GM12878 (cell line): ENCODE measurements around the gene KAZN. TPM values are rescaled to one million over a fixed set of nuclear protein-coding genes. Genes with fewer than 3 reads are reported as not detected.

Experiments
- ATAC-seq: fragments of 200-7000 bp; cut with Tn5 transposase; 3 replicates; pipeline ENCODE4 v1.9.1; 2020; ENCODE audit warnings: mild to moderate bottlenecking, moderate library complexity
- BruUV-seq: library from RNA; stranded (reverse); fragments of 400-500 nt; replicated peaks from 2 replicates; lab custom pipeline; 2021; lab: Mats Ljungman, UMichigan
- CTCF ChIA-PET: fragments of 300-600 bp; sonication (Branson Sonifier 250); formaldehyde crosslinking; extraction: SDS; loops from one replicate; lab custom pipeline; 2021; ENCODE audit warnings: inconsistent platforms; lab: Yijun Ruan, JAX
- POLR2A ChIA-PET: fragments of 350-600 bp; formaldehyde crosslinking; extraction: SDS; loops from one replicate; lab custom pipeline; 2021; ENCODE audit warnings: inconsistent platforms; lab: Charles Lee
- RAD21 ChIA-PET: fragments of 300-600 bp; sonication (Branson Sonifier 250); formaldehyde crosslinking; loops from one replicate; lab custom pipeline; 2023; ENCODE audit warnings: antibody characterized with exemption; ENCODE audit not compliant: unreplicated experiment; lab: Charles Lee
- SMC1A ChIA-PET: fragments of 300-600 bp; sonication (Branson Sonifier 250); formaldehyde crosslinking; loops from one replicate; lab custom pipeline; 2023; ENCODE audit not compliant: unreplicated experiment, uncharacterized antibody; lab: Charles Lee
- DNase-seq: peaks from one replicate; pipeline ENCODE4 v3.0.0-alpha.2; 2011; ENCODE audit warnings: low read depth, low spot score
- FAIRE-seq: peaks from 3 replicates; lab custom pipeline; 2011; peaks lifted over from hg19 to GRCh38; lab: Jason Lieb, UNC
- H2AFZ ChIP-seq: 2 replicates; pipeline ENCODE4 v1.6.0; 2011; ENCODE audit warnings: low read depth, low read length, control low read depth; ENCODE audit not compliant: control insufficient read depth
- H3K27ac ChIP-seq: 2 replicates; pipeline ENCODE4 v1.5.1; 2011; ENCODE audit warnings: control low read depth; ENCODE audit not compliant: control insufficient read depth, insufficient read depth
- H3K27me3 ChIP-seq, 2 experiments: replicated peaks in 1 of 2; 2 replicates each; pipeline versions ENCODE4 v1.6.0 to v1.6.1; 2011; ENCODE audit warnings: low read length in 1 of 2; ENCODE audit not compliant: control insufficient read depth in 2 of 2, insufficient read depth in 2 of 2
- H3K36me3 ChIP-seq, 2 experiments: 2 replicates each; pipeline ENCODE4 v1.5.1; 2011; ENCODE audit warnings: low read length in 1 of 2; ENCODE audit not compliant: control insufficient read depth in 2 of 2, insufficient read depth in 2 of 2
- H3K4me1 ChIP-seq: 2 replicates; pipeline ENCODE4 v1.6.1; 2011; ENCODE audit warnings: mild to moderate bottlenecking, low read length, moderate library complexity, mixed read lengths; ENCODE audit not compliant: control insufficient read depth, insufficient read depth
- H3K4me2 ChIP-seq: 2 replicates; pipeline ENCODE4 v1.6.0; 2011; ENCODE audit warnings: control low read depth; ENCODE audit not compliant: control insufficient read depth, insufficient read depth
- H3K4me3 ChIP-seq: fragments of 200-600 bp; sonication (generic); 2 replicates; pipeline ENCODE4 v1.5.1; 2016
- H3K79me2 ChIP-seq: 2 replicates; pipeline ENCODE4 v1.6.0; 2011; ENCODE audit warnings: low read length; ENCODE audit not compliant: control insufficient read depth, insufficient read depth
- H3K9ac ChIP-seq: 2 replicates; pipeline ENCODE4 v1.8.0; 2011; ENCODE audit warnings: low read length, control low read depth, mixed read lengths; ENCODE audit not compliant: control insufficient read depth, insufficient read depth
- H3K9me3 ChIP-seq: replicated peaks from 3 replicates; pipeline ENCODE4 v1.5.1; 2011; ENCODE audit warnings: mild to moderate bottlenecking, low read length; ENCODE audit not compliant: control insufficient read depth, insufficient read depth
- H4K20me1 ChIP-seq: 2 replicates; pipeline ENCODE4 v1.6.0; 2011; ENCODE audit not compliant: control insufficient read depth, insufficient read depth
- CHD1 ChIP-seq: IDR thresholded peaks from 2 replicates; pipeline ENCODE4 v1.6.1; 2012; ENCODE audit warnings: low read depth, low read length, improper control_type of control experiment
- CTCF ChIP-seq, 3 experiments: IDR thresholded peaks in 2 of 3; conservative IDR thresholded peaks in 1 of 3; 2 replicates each; pipeline ENCODE4 v1.5.1; 2011; ENCODE audit warnings: low read depth in 3 of 3, low read length in 3 of 3, mild to moderate bottlenecking in 3 of 3, control low read depth in 2 of 3, moderate library complexity in 2 of 3, inconsistent platforms in 1 of 3, mixed read lengths in 1 of 3; ENCODE audit not compliant: control insufficient read depth in 2 of 3, insufficient read depth in 1 of 3; ENCODE audit errors: extremely low read depth in 1 of 3
- FOXK2 ChIP-seq: fragments of 450-650 bp; IDR thresholded peaks from 2 replicates; pipeline ENCODE4 v1.6.1; 2017; ENCODE audit warnings: mild to moderate bottlenecking, moderate library complexity
- IKZF1 ChIP-seq: fragments of 450-650 bp; conservative IDR thresholded peaks from 2 replicates; pipeline ENCODE4 v1.6.1; 2017; ENCODE audit warnings: antibody characterized with exemption, mild to moderate bottlenecking
- MTA2 ChIP-seq: fragments of 450-650 bp; IDR thresholded peaks from 2 replicates; pipeline ENCODE4 v1.6.1; 2016; ENCODE audit warnings: low read depth, mild to moderate bottlenecking, moderate library complexity
- MYC ChIP-seq: IDR thresholded peaks from 2 replicates; pipeline ENCODE4 v1.6.1; 2011; ENCODE audit warnings: mild to moderate bottlenecking, low read length, moderate library complexity, inconsistent platforms; ENCODE audit not compliant: insufficient read depth, insufficient replicate concordance, insufficient read length, severe bottlenecking
- NR2C2 ChIP-seq: IDR thresholded peaks from 2 replicates; pipeline ENCODE4 v1.6.1; 2011; ENCODE audit warnings: borderline replicate concordance, low read depth; ENCODE audit not compliant: control insufficient read depth, insufficient read length
- POLR2A ChIP-seq: IDR thresholded peaks from 2 replicates; pipeline ENCODE4 v1.6.1; 2011; ENCODE audit warnings: low read depth, mild to moderate bottlenecking, low read length
- RAD21 ChIP-seq: IDR thresholded peaks from 2 replicates; pipeline ENCODE4 v1.6.1; 2011; ENCODE audit warnings: mild to moderate bottlenecking, low read depth, low read length, moderate library complexity; ENCODE audit not compliant: insufficient read depth
- RAD51 ChIP-seq: fragments of 450-650 bp; IDR thresholded peaks from 2 replicates; pipeline ENCODE4 v1.6.1; 2016; ENCODE audit warnings: moderate library complexity, mild to moderate bottlenecking, inconsistent platforms
- RB1 ChIP-seq: fragments of 450-650 bp; formaldehyde crosslinking; IDR thresholded peaks from 2 replicates; pipeline ENCODE4 v1.6.1; 2017; ENCODE audit warnings: mild to moderate bottlenecking, borderline replicate concordance
- RELA ChIP-seq: fragments of 450-650 bp; IDR thresholded peaks from 2 replicates; pipeline ENCODE4 v1.8.0; 2014; ENCODE audit warnings: borderline replicate concordance; ENCODE audit not compliant: partially characterized antibody
- SP1 ChIP-seq: IDR thresholded peaks from one replicate; pipeline ENCODE4 v1.6.1; 2011; ENCODE audit warnings: low read depth, low read length
- SUPT20H ChIP-seq: IDR thresholded peaks from 2 replicates; pipeline ENCODE4 v1.6.1; 2011; ENCODE audit warnings: low read depth, mild to moderate bottlenecking, low read length, moderate library complexity, borderline replicate concordance; ENCODE audit not compliant: control insufficient read depth
- SUZ12 ChIP-seq: fragments of 200-600 bp; sonication (generic); IDR thresholded peaks from one replicate; pipeline ENCODE4 v1.6.1; 2018; ENCODE audit warnings: antibody characterized with exemption, mild to moderate bottlenecking; ENCODE audit not compliant: unreplicated experiment
- TAF1 ChIP-seq: IDR thresholded peaks from 2 replicates; pipeline ENCODE4 v1.6.1; 2011; ENCODE audit warnings: mild to moderate bottlenecking, low read depth, low read length, borderline replicate concordance
- TCF12 ChIP-seq: IDR thresholded peaks from 2 replicates; pipeline ENCODE4 v1.6.1; 2011; ENCODE audit warnings: low read depth, mild to moderate bottlenecking, low read length
- ZNF592 ChIP-seq: fragments of 450-650 bp; IDR thresholded peaks from 2 replicates; pipeline ENCODE4 v1.6.1; 2017; ENCODE audit warnings: mild to moderate bottlenecking, moderate library complexity
- WGBS: methylation state at CpG from one replicate; pipeline ENCODE4 v1.1.6; 2016; ENCODE audit warnings: low lambda C conversion rate; ENCODE audit not compliant: insufficient replicate concordance, insufficient coverage; ENCODE audit errors: missing lambda C conversion rate; 5-methylcytosine and 5-hydroxymethylcytosine counted together
- in situ Hi-C: fragments of 300-500 bp; cut with MboI; formaldehyde crosslinking; loops from 9 replicates; pipeline ENCODE4 v1.14.3; 2018; ENCODE audit warnings: mixed read lengths
- intact Hi-C: fragments of 100-400 bp; cut with micrococcal nuclease; formaldehyde crosslinking; loops from one replicate; pipeline ENCODE4 v1.14.2; 2022; ENCODE audit not compliant: unreplicated experiment
- polyA plus RNA-seq, 11 experiments: library from polyadenylated mRNA; depleted of rRNA in 4 of 11; unstranded in 6 of 11; stranded (reverse) in 5 of 11; fragments of >200 nt; fragmentation: Nextera tagmentation in 4 of 11; fragmentation: Illumina TruSeq in 1 of 11; extraction: Ambion mirVana in 4 of 11; extraction: Trizol in 1 of 11; gene quantifications; 1 replicate in 1 of 11; 2 replicates in 10 of 11; pipeline versions ENCODE4 v1.2.1 to v1.2.3, GENCODE V29; 2011 to 2016; ENCODE audit warnings: inconsistent platforms in 2 of 11, missing spikeins in 2 of 11, low read depth in 1 of 11
- total RNA-seq, 4 experiments: library from RNA; depleted of rRNA in 3 of 4; stranded (reverse); fragments of >200 nt in 3 of 4; fragmentation: Illumina TruSeq in 1 of 4; extraction: Trizol in 1 of 4; gene quantifications; 2 replicates each; pipeline versions ENCODE4 v1.2.1 to v1.2.3, GENCODE V29; 2013 to 2021

The KAZN gene
- total and polyA plus RNA-seq, 10 of the 15 experiments (the other 5 are each of a cell fraction or from before 2014, with no cell fraction given): 0.72 to 4.0 (median 1.2) TPM

GRCh38 chr1:14843525-14843924, 245.0 kb downstream of the KAZN start:
- CTCF ChIA-PET: no interaction called here
- no peaks in the 10 kb centered on the region for H3K79me2 ChIP-seq
- no TSS peak for BruUV-seq
- in situ Hi-C loops: no loop called here
- no peak for ATAC-seq
- H3K9ac ChIP-seq: no peak overlapping the region
- H3K27ac ChIP-seq: no peak overlapping the region
- no peaks in the 10 kb centered on the region for H3K27me3 ChIP-seq
- POLR2A ChIA-PET: no interaction called here
- no peak for DNase-seq
- H3K4me2 ChIP-seq: no peak overlapping the region
- no peak for TF ChIP-seq IKZF1
- no peak for TF ChIP-seq MTA2
- no peak for TF ChIP-seq SUZ12
- no peak for TF ChIP-seq RAD51
- no peak for TF ChIP-seq POLR2A
- TF ChIP-seq CTCF (IDR thresholded peaks at IDR 0.05 in 2 of 3, conservative IDR thresholded peaks at IDR 0.05 in 1 of 3; ENCODE audit: control insufficient read depth in 2 of 3, extremely low read depth in 1 of 3, insufficient read depth in 1 of 3, low read depth in 3 of 3, low read length in 3 of 3): no peak
- no peak for TF ChIP-seq ZNF592
- TF ChIP-seq RB1: no peak
- no peak for TF ChIP-seq TCF12
- no peak for TF ChIP-seq CHD1
- TF ChIP-seq SUPT20H: no peak
- TF ChIP-seq FOXK2: no peak
- TF ChIP-seq RAD21: no peak
- TF ChIP-seq RELA: no peak
- TF ChIP-seq MYC: no peak
- TF ChIP-seq NR2C2: no peak
- TF ChIP-seq TAF1: no peak
- TF ChIP-seq SP1: no peak
- no peaks in the 10 kb centered on the region for H3K4me1 ChIP-seq
- H2AFZ ChIP-seq: no peak overlapping the region
- no peak overlapping the region for H3K4me3 ChIP-seq
- FAIRE-seq: no peak
- no peaks in the 10 kb centered on the region for H4K20me1 ChIP-seq
- H3K9me3 ChIP-seq: peaks cover 2% of the 10 kb centered on the region; the same call in 2 of the 3 replicates
- intact Hi-C loops: no loop called here
- 4% methylated on average over 5 of the region's 6 CpGs for WGBS
- RAD21 ChIA-PET: no interaction called here
- H3K36me3 ChIP-seq: no peaks in the 10 kb centered on the region
- SMC1A ChIA-PET: interaction anchor here (1.0 kb wide), 1 partner anchor 260 kb away, joined by 3 read pairs; no protein-coding TSS in a partner anchor
